Liver (tissue), 3 donors: Measurements from ENCODE around the gene ZEB1.

Experiments
- ATF3 ChIP-seq: IDR thresholded peaks from 2 replicates; pipeline ENCODE4 v1.6.1; 2016; ENCODE audit warnings: antibody characterized with exemption
- CTCF ChIP-seq: fragments of 150-350 bp; IDR thresholded peaks from 2 replicates; pipeline ENCODE4 v1.5.1; 2017; ENCODE audit warnings: improper control_type of control experiment, low read depth, low read length; ENCODE audit not compliant: missing input control
- HNF4A ChIP-seq, 2 donors: conservative IDR thresholded peaks; 2 replicates each; pipeline ENCODE4 v1.6.1; 2016; ENCODE audit warnings: antibody characterized with exemption in 2 of 2, mild to moderate bottlenecking in 2 of 2
- RAD21 ChIP-seq, 2 donors: IDR thresholded peaks; 2 replicates each; pipeline ENCODE4 v1.6.1; 2016; ENCODE audit warnings: antibody characterized with exemption in 2 of 2, mild to moderate bottlenecking in 2 of 2
- SP1 ChIP-seq: IDR thresholded peaks from 2 replicates; pipeline ENCODE4 v1.6.1; 2018; ENCODE audit warnings: antibody characterized with exemption, mild to moderate bottlenecking
- TAF1 ChIP-seq: conservative IDR thresholded peaks from 2 replicates; pipeline ENCODE4 v1.6.1; 2016; ENCODE audit warnings: antibody characterized with exemption, mild to moderate bottlenecking
- YY1 ChIP-seq: IDR thresholded peaks from 2 replicates; pipeline ENCODE4 v1.6.1; 2016; ENCODE audit warnings: antibody characterized with exemption, mild to moderate bottlenecking
- TF ChIP-seq, protein P1 (sequence below): IDR thresholded peaks from 2 replicates; pipeline ENCODE4 v1.6.1; 2016; ENCODE audit warnings: antibody characterized with exemption
- TF ChIP-seq, protein P2 (sequence below): IDR thresholded peaks from 2 replicates; pipeline ENCODE4 v1.6.1; 2016; ENCODE audit warnings: antibody characterized with exemption
- donor health status: healthy.
- donor health status: healthy.

- no peak for TF ChIP-seq RAD21 (IDR thresholded peaks at IDR 0.05)
- TF ChIP-seq YY1, result no peak
- no peak for TF ChIP-seq CTCF
- TF ChIP-seq, protein P1, sequence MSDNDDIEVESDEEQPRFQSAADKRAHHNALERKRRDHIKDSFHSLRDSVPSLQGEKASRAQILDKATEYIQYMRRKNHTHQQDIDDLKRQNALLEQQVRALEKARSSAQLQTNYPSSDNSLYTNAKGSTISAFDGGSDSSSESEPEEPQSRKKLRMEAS, result no peak
- no peak for TF ChIP-seq SP1
- no peak for TF ChIP-seq ATF3
- TF ChIP-seq, protein P2, sequence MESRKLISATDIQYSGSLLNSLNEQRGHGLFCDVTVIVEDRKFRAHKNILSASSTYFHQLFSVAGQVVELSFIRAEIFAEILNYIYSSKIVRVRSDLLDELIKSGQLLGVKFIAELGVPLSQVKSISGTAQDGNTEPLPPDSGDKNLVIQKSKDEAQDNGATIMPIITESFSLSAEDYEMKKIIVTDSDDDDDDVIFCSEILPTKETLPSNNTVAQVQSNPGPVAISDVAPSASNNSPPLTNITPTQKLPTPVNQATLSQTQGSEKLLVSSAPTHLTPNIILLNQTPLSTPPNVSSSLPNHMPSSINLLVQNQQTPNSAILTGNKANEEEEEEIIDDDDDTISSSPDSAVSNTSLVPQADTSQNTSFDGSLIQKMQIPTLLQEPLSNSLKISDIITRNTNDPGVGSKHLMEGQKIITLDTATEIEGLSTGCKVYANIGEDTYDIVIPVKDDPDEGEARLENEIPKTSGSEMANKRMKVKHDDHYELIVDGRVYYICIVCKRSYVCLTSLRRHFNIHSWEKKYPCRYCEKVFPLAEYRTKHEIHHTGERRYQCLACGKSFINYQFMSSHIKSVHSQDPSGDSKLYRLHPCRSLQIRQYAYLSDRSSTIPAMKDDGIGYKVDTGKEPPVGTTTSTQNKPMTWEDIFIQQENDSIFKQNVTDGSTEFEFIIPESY, result no peak
- TF ChIP-seq HNF4A (conservative IDR thresholded peaks at IDR 0.05), result no peak
- no peak for TF ChIP-seq TAF1
These were observed 80.2 kb downstream of the ZEB1 start for GRCh38 chr10:31399171-31399570.
